Measurements from ENCODE around the gene CIITA. TPM values are rescaled to one million over a fixed set of nuclear protein-coding genes. Genes with fewer than 3 reads are reported as not detected.

The CIITA gene
- total and polyA plus RNA-seq, 10 of the 15 experiments (the other 5 are each of a cell fraction or from before 2014, with no cell fraction given), result 11.5 to 145 (median 49.7) TPM

DNA sequence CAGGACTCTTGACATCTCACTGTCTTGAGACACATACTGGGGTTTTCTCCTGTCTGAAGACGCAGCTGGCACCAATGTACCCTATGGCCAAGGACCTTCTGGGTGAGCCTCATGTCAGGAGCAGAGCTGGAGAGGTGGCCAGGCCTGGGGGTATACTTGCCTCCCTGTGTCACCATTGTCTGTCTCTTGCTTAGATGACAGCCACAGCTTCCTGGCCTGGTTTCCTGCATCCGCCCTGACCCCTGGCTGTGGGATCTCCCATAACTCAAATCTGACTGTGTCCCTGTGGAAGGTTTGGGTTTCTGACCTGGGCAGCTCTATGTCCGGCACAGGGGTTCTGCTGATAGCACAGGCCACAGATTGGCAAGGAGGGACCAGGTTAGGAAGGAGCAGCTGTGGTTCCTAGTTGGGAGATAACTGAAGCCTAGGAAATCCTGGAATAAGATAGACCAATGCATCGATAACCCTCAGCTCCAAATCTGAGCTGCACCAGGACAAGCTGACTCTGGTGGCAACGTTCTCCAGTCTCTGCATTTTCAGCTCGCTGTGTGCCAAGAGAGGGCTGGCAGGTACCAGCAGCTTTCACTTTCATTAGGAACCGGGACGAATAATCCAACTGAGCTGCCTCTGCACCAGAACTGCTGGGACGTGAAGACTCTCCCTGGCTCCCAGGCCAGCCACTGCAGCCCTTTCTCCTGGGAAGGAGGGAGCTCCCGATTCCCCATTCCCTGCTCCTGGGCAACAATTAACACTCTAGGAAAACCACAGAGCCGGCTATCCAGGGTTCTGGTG is 60.3 kb downstream of the CIITA start (continued):
- no peak for TF ChIP-seq SP1 (IDR thresholded peaks at IDR 0.05; ENCODE audit: low read depth, low read length)
- TF ChIP-seq, protein P1, sequence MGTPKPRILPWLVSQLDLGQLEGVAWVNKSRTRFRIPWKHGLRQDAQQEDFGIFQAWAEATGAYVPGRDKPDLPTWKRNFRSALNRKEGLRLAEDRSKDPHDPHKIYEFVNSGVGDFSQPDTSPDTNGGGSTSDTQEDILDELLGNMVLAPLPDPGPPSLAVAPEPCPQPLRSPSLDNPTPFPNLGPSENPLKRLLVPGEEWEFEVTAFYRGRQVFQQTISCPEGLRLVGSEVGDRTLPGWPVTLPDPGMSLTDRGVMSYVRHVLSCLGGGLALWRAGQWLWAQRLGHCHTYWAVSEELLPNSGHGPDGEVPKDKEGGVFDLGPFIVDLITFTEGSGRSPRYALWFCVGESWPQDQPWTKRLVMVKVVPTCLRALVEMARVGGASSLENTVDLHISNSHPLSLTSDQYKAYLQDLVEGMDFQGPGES (IDR thresholded peaks at IDR 0.05), result no peak
- no peak for TF ChIP-seq TCF3 (IDR thresholded peaks at IDR 0.05; ENCODE audit: borderline replicate concordance, insufficient read depth, low read depth, low read length)
- TF ChIP-seq, protein P2, sequence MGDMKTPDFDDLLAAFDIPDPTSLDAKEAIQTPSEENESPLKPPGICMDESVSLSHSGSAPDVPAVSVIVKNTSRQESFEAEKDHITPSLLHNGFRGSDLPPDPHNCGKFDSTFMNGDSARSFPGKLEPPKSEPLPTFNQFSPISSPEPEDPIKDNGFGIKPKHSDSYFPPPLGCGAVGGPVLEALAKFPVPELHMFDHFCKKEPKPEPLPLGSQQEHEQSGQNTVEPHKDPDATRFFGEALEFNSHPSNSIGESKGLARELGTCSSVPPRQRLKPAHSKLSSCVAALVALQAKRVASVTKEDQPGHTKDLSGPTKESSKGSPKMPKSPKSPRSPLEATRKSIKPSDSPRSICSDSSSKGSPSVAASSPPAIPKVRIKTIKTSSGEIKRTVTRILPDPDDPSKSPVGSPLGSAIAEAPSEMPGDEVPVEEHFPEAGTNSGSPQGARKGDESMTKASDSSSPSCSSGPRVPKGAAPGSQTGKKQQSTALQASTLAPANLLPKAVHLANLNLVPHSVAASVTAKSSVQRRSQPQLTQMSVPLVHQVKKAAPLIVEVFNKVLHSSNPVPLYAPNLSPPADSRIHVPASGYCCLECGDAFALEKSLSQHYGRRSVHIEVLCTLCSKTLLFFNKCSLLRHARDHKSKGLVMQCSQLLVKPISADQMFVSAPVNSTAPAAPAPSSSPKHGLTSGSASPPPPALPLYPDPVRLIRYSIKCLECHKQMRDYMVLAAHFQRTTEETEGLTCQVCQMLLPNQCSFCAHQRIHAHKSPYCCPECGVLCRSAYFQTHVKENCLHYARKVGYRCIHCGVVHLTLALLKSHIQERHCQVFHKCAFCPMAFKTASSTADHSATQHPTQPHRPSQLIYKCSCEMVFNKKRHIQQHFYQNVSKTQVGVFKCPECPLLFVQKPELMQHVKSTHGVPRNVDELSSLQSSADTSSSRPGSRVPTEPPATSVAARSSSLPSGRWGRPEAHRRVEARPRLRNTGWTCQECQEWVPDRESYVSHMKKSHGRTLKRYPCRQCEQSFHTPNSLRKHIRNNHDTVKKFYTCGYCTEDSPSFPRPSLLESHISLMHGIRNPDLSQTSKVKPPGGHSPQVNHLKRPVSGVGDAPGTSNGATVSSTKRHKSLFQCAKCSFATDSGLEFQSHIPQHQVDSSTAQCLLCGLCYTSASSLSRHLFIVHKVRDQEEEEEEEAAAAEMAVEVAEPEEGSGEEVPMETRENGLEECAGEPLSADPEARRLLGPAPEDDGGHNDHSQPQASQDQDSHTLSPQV (IDR thresholded peaks at IDR 0.05), result no peak
- no peak for TF ChIP-seq CREB1 (IDR thresholded peaks at IDR 0.05; ENCODE audit: low read depth)
- TF ChIP-seq, protein P3, sequence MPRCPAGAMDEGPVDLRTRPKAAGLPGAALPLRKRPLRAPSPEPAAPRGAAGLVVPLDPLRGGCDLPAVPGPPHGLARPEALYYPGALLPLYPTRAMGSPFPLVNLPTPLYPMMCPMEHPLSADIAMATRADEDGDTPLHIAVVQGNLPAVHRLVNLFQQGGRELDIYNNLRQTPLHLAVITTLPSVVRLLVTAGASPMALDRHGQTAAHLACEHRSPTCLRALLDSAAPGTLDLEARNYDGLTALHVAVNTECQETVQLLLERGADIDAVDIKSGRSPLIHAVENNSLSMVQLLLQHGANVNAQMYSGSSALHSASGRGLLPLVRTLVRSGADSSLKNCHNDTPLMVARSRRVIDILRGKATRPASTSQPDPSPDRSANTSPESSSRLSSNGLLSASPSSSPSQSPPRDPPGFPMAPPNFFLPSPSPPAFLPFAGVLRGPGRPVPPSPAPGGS (IDR thresholded peaks at IDR 0.05; ENCODE audit: borderline replicate concordance, insufficient read depth, low read depth, low read length, poor library complexity, severe bottlenecking), result peak; percentile 33
- TF ChIP-seq, protein P4, sequence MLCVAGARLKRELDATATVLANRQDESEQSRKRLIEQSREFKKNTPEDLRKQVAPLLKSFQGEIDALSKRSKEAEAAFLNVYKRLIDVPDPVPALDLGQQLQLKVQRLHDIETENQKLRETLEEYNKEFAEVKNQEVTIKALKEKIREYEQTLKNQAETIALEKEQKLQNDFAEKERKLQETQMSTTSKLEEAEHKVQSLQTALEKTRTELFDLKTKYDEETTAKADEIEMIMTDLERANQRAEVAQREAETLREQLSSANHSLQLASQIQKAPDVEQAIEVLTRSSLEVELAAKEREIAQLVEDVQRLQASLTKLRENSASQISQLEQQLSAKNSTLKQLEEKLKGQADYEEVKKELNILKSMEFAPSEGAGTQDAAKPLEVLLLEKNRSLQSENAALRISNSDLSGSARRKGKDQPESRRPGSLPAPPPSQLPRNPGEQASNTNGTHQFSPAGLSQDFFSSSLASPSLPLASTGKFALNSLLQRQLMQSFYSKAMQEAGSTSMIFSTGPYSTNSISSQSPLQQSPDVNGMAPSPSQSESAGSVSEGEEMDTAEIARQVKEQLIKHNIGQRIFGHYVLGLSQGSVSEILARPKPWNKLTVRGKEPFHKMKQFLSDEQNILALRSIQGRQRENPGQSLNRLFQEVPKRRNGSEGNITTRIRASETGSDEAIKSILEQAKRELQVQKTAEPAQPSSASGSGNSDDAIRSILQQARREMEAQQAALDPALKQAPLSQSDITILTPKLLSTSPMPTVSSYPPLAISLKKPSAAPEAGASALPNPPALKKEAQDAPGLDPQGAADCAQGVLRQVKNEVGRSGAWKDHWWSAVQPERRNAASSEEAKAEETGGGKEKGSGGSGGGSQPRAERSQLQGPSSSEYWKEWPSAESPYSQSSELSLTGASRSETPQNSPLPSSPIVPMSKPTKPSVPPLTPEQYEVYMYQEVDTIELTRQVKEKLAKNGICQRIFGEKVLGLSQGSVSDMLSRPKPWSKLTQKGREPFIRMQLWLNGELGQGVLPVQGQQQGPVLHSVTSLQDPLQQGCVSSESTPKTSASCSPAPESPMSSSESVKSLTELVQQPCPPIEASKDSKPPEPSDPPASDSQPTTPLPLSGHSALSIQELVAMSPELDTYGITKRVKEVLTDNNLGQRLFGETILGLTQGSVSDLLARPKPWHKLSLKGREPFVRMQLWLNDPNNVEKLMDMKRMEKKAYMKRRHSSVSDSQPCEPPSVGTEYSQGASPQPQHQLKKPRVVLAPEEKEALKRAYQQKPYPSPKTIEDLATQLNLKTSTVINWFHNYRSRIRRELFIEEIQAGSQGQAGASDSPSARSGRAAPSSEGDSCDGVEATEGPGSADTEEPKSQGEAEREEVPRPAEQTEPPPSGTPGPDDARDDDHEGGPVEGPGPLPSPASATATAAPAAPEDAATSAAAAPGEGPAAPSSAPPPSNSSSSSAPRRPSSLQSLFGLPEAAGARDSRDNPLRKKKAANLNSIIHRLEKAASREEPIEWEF (IDR thresholded peaks at IDR 0.05; ENCODE audit: insufficient replicate concordance, low read depth, low read length), result no peak
